ENCODE results near the gene APOBEC3C.
"Not testable (repeated sequence)": the region's sequence is repeated elsewhere in the genome, so short reads cannot be mapped to it uniquely, and the experiment has no call there.

APOBEC3C gene

GRCh38 chr22:39066442-39067276 is 52.6 kb downstream of the APOBEC3C start:
- DNase-seq: not testable (repeated sequence)

GRCh38 chr22:39068033-39068785 is 54.2 kb downstream of the APOBEC3C start:
- no peak for DNase-seq

Data from OCI-M1 (cell line).